Smooth muscle cell (in vitro differentiated cells): ENCODE results near the gene BRPF3. TPM values are rescaled to one million over a fixed set of nuclear protein-coding genes. Genes with fewer than 3 reads are reported as not detected.

Experiments
- DNase-seq: peaks from one replicate; lab custom pipeline; 2025; ENCODE audit not compliant: unreplicated experiment; lab: John Stamatoyannopoulos, UW
- H2AFZ ChIP-seq: fragments of 200-600 bp; sonication (generic); 2 replicates; pipeline ENCODE4 v1.6.0; 2016; ENCODE audit warnings: antibody characterized with exemption, low read depth, mild to moderate bottlenecking
- H3F3A ChIP-seq: fragments of 200-600 bp; sonication (generic); 2 replicates; pipeline ENCODE4 v1.6.0; 2017; ENCODE audit warnings: antibody characterized with exemption, low read depth
- H3K27ac ChIP-seq: fragments of 200-600 bp; sonication (generic); 2 replicates; pipeline ENCODE4 v1.5.1; 2016; ENCODE audit warnings: low read depth, mild to moderate bottlenecking
- H3K27me3 ChIP-seq: fragments of 200-600 bp; sonication (generic); 2 replicates; pipeline ENCODE4 v1.6.1; 2016; ENCODE audit warnings: low read depth, mild to moderate bottlenecking
- H3K36me3 ChIP-seq: fragments of 200-600 bp; sonication (generic); 2 replicates; pipeline ENCODE4 v1.5.1; 2016; ENCODE audit warnings: low read depth
- H3K4me1 ChIP-seq: fragments of 200-600 bp; sonication (generic); 2 replicates; pipeline ENCODE4 v1.5.1; 2016; ENCODE audit warnings: low read depth
- H3K4me2 ChIP-seq: fragments of 200-600 bp; sonication (generic); 2 replicates; pipeline ENCODE4 v1.6.0; 2016; ENCODE audit warnings: mild to moderate bottlenecking
- H3K4me3 ChIP-seq: fragments of 200-600 bp; sonication (generic); 2 replicates; pipeline ENCODE4 v1.5.1; 2016; ENCODE audit warnings: mild to moderate bottlenecking
- H3K79me2 ChIP-seq: fragments of 200-600 bp; sonication (generic); 2 replicates; pipeline ENCODE4 v1.6.0; 2016; ENCODE audit warnings: low read depth, mild to moderate bottlenecking
- H3K9ac ChIP-seq: fragments of 200-600 bp; sonication (generic); 2 replicates; pipeline ENCODE4 v1.6.0; 2016; ENCODE audit warnings: low read depth
- H3K9me3 ChIP-seq: fragments of 200-600 bp; sonication (generic); replicated peaks from 2 replicates; pipeline ENCODE4 v1.5.1; 2016; ENCODE audit warnings: low read depth
- H4K20me1 ChIP-seq: fragments of 200-600 bp; sonication (generic); 2 replicates; pipeline ENCODE4 v1.6.0; 2016; ENCODE audit warnings: low read depth
- WGBS: methylation state at CpG from one replicate; pipeline ENCODE4 v1.1.7; 2016; ENCODE audit warnings: low lambda C conversion rate; 5-methylcytosine and 5-hydroxymethylcytosine counted together
- polyA plus RNA-seq: library from polyadenylated mRNA; unstranded; fragments of >200 nt; fragmentation: Nextera tagmentation; extraction: Ambion mirVana; gene quantifications from 2 replicates; pipeline ENCODE4 v1.2.1, GENCODE V29; 2016
- total RNA-seq: library from RNA; depleted of rRNA; stranded (reverse); fragments of >200 nt; gene quantifications from 2 replicates; pipeline ENCODE4 v1.2.3, GENCODE V29; 2014
- TF ChIP-seq, protein P1 (sequence below): fragments of 200-600 bp; sonication (generic); IDR thresholded peaks from 2 replicates; pipeline ENCODE4 v1.5.1; 2017; ENCODE audit warnings: borderline replicate concordance, mild to moderate bottlenecking, antibody characterized with exemption; ENCODE audit not compliant: insufficient read depth, poor library complexity, severe bottlenecking

Gene BRPF3
- total and polyA plus RNA-seq, 2 experiments from 2014 or later, result 8.9 to 20.0 TPM

DNA sequence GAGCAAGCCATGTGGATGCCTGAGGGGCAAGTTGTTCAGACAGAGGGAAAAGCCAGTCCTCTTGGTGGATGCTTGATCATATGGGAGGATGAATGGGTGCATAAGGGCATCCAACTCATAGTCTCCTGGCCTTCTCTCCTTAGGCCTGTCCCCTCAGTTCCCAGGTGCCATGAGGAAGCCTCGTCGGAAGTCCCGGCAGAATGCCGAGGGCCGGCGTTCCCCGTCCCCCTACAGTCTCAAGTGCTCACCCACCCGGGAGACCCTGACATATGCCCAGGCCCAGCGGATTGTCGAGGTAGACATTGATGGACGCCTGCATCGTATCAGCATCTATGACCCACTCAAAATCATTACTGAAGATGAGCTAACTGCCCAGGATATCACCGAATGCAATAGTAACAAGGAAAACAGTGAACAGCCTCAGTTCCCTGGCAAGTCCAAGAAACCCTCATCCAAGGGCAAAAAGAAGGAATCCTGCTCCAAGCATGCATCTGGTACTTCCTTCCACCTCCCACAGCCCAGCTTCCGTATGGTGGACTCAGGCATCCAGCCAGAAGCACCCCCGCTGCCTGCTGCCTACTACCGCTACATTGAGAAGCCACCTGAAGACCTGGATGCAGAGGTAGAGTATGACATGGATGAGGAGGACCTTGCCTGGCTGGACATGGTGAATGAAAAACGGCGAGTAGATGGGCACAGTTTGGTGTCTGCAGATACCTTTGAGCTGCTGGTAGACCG lies 3.8 kb downstream of the BRPF3 start:
- no peak for DNase-seq
- no peak overlapping the region for H3K9ac ChIP-seq
- H3F3A ChIP-seq, result no peaks in the 10 kb centered on the region
- no peaks in the 10 kb centered on the region for H3K9me3 ChIP-seq
- H4K20me1 ChIP-seq, result peaks cover 66% of the 10 kb centered on the region
- 97% methylated on average over 19 of the region's 19 CpGs for whole genome bisulfite sequencing
- H2AFZ ChIP-seq, result no peak overlapping the region
- TF ChIP-seq, protein P1, sequence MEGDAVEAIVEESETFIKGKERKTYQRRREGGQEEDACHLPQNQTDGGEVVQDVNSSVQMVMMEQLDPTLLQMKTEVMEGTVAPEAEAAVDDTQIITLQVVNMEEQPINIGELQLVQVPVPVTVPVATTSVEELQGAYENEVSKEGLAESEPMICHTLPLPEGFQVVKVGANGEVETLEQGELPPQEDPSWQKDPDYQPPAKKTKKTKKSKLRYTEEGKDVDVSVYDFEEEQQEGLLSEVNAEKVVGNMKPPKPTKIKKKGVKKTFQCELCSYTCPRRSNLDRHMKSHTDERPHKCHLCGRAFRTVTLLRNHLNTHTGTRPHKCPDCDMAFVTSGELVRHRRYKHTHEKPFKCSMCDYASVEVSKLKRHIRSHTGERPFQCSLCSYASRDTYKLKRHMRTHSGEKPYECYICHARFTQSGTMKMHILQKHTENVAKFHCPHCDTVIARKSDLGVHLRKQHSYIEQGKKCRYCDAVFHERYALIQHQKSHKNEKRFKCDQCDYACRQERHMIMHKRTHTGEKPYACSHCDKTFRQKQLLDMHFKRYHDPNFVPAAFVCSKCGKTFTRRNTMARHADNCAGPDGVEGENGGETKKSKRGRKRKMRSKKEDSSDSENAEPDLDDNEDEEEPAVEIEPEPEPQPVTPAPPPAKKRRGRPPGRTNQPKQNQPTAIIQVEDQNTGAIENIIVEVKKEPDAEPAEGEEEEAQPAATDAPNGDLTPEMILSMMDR, result no peak
- no peak overlapping the region for H3K27ac ChIP-seq
- no peak overlapping the region for H3K4me3 ChIP-seq
- peaks cover 66% of the 10 kb centered on the region for H3K79me2 ChIP-seq
- peaks cover 4% of the 10 kb centered on the region for H3K4me1 ChIP-seq
- peaks cover 9% of the 10 kb centered on the region for H3K36me3 ChIP-seq
- no peaks in the 10 kb centered on the region for H3K27me3 ChIP-seq
- no peak overlapping the region for H3K4me2 ChIP-seq

DNA sequence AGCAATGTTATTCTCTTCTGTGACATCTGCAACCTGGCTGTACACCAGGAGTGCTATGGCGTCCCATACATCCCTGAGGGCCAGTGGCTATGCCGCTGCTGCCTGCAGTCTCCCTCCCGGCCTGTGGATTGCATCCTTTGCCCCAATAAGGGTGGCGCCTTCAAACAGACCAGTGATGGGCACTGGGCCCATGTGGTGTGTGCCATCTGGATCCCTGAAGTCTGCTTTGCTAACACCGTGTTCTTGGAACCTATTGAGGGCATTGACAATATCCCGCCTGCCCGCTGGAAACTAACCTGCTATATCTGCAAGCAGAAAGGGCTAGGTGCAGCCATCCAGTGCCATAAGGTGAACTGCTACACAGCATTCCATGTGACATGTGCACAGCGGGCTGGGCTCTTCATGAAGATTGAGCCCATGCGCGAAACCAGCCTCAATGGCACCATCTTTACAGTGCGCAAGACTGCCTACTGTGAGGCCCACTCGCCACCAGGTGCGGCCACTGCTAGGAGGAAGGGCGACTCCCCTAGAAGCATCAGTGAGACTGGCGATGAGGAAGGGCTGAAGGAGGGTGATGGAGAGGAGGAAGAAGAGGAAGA lies 4.6 kb downstream of the BRPF3 start:
- TF ChIP-seq, protein P1, result no peak
- Histone ChIP-seq H3K4me2 (no peak overlapping the region), H3K36me3 (peaks cover 9% of the 10 kb centered on the region), H3K9me3 (no peaks in the 10 kb centered on the region), H3F3A (no peaks in the 10 kb centered on the region), H4K20me1 (peaks cover 74% of the 10 kb centered on the region), H2AFZ (no peak overlapping the region), H3K79me2 (peaks cover 69% of the 10 kb centered on the region), H3K27ac (no peak overlapping the region), H3K4me1 (no peaks in the 10 kb centered on the region), H3K9ac (no peak overlapping the region), H3K4me3 (no peak overlapping the region), H3K27me3 (no peaks in the 10 kb centered on the region)
- WGBS, result 96% methylated on average over 15 of the region's 15 CpGs
- DNase-seq, result no peak

DNA sequence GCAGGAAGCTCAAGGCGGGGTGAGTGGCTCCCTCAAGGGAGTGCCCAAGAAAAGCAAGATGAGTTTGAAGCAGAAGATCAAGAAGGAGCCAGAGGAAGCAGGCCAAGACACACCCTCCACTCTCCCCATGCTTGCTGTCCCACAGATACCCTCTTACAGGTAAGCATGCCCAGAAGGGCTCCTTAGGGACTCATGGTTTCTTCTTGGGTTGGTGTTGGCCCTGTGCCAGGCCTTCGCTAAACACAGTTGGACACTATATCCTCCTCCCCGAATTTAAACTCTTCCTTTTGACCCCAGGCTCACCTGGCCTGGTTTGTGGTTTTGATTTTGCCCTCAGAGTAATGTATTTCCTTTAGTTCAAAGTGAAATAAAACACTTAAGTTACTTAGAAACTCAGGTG lies 5.1 kb downstream of the BRPF3 start:
- Histone ChIP-seq H3K4me3 (no peak overlapping the region), H3K27me3 (no peaks in the 10 kb centered on the region), H4K20me1 (peaks cover 78% of the 10 kb centered on the region), H3K79me2 (peaks cover 70% of the 10 kb centered on the region), H3K27ac (no peak overlapping the region), H3K36me3 (peaks cover 9% of the 10 kb centered on the region), H2AFZ (no peak overlapping the region), H3K4me2 (no peak overlapping the region), H3K9me3 (no peaks in the 10 kb centered on the region), H3F3A (no peaks in the 10 kb centered on the region), H3K4me1 (no peaks in the 10 kb centered on the region), H3K9ac (no peak overlapping the region)
- TF ChIP-seq, protein P1, result no peak
- 97% methylated on average over 3 of the region's 3 CpGs for WGBS
- no peak for DNase-seq

DNA sequence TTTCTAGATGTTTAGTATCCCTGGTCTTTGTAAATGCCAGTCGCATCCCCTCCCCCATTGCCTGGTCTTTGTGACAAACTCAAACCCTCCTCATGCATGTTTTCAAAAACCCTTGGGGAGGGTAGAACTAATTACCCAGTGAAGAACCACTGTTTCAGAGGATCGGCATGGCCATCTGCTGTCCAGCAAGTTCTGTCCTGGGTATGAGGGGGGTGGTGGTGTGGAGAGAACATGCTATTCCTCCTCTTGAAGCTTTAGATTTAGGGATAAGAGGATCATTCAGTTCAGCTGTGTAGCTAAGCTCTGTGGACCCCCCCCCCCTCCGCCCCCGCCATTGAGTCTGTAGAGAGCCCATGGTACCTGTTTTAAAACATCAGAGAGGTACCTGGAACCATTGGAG lies 5.6 kb downstream of the BRPF3 start:
- H4K20me1 ChIP-seq, result peaks cover 83% of the 10 kb centered on the region
- peaks cover 13% of the 10 kb centered on the region for H3K36me3 ChIP-seq
- H3K27me3 ChIP-seq, result no peaks in the 10 kb centered on the region
- TF ChIP-seq, protein P1, result no peak
- H3K4me2 ChIP-seq, result no peak overlapping the region
- no peaks in the 10 kb centered on the region for H3F3A ChIP-seq
- no peak for DNase-seq
- no peak overlapping the region for H3K9ac ChIP-seq
- H3K27ac ChIP-seq, result no peak overlapping the region
- WGBS, result 97% methylated on average over 4 of the region's 4 CpGs
- no peaks in the 10 kb centered on the region for H3K4me1 ChIP-seq
- H3K79me2 ChIP-seq, result peaks cover 70% of the 10 kb centered on the region
- H2AFZ ChIP-seq, result no peak overlapping the region
- no peaks in the 10 kb centered on the region for H3K9me3 ChIP-seq
- no peak overlapping the region for H3K4me3 ChIP-seq
